GM18870 (cell line): Measurements from ENCODE around the gene EPS15.
"Not testable (repeated sequence)": the region's sequence is repeated elsewhere in the genome, so short reads cannot be mapped to it uniquely, and the experiment has no call there.

ENCODE experiments used
- ATAC-seq: cut with Tn5 transposase; IDR thresholded peaks from one replicate; pipeline ENCODE4 v1.9.1; 2021; ENCODE audit warnings: moderate library complexity; ENCODE audit not compliant: unreplicated experiment

EPS15 gene

DNA sequence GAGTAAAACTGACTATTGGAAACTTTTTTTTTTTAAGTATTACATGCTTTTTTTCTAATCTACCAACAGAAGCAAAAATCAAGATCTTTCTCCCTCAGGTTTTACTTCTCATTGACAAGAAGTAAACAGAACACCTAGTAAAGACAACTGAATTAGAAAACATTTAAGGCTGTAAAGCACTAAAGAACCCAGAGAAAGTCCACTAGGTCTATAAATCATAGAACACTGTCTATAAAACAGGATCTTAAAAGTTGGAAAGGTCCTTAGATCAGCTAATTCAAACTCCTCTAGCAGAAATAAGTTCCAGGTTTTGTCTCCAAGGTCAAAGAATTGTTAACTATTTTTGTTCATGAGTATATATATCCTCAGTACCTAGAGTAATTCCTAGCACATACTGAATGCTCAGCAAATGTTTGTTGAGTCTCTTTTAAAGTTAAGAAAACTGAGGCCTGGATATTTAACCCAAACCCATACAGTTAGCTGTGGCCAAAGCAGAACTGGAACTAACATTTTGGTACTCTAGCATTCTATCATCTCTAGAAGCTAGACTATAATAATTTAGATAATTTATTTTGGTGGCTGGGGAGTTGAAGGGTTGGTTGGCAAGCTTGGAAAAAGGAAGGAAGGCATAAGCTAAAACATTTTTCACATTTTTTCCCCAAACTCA, 3.0 kb downstream of the EPS15 start:
- no peak for ATAC-seq

DNA sequence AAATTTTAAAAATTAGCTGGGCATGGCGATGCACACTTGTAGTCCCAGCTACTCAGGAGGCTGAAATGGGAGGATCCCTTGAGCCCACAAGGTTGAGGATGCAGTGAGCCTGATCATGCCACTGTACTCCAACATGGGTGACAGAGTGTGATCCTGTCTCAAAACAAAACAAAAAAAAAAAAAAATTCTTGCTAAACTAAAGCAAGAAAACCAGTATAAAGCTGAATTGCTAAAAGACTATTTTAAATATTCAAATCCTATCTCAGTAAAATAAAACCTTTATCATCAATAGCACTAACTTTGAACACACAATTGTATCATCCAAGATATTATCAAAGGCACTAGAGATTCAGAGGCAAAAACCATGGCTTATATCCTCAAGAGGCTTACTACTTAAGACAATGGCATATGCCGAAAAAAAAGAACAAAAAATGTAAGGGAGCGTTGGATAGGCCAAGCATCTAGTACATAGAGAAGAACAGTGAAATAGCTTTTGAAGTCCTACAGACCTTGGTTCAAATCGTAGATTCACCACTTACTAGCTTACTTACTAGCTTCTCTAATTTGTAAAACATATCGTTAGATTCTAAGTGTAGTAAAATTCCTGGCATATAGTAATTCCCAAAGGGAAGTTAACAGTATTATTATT, 3.6 kb downstream of the EPS15 start:
- ATAC-seq, result no peak

DNA sequence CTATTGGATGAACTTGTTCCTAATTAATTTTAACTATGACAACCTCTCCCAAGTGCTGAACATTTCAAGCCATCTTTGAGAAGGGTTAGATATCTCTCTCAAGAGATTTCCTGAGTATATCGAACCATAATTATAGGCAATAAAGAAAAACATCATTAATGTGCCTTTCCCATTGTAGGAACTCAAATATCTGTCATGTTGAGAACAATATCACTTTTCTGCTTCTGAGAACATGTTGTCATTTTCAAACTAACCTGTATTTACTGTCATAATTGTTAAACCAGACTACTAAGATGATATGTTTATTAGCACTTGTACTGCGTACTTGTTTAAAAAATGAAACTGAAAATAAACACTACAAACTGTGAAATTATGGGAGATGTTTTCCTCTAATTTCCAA, 4.3 kb downstream of the EPS15 start:
- ATAC-seq, result no peak

DNA sequence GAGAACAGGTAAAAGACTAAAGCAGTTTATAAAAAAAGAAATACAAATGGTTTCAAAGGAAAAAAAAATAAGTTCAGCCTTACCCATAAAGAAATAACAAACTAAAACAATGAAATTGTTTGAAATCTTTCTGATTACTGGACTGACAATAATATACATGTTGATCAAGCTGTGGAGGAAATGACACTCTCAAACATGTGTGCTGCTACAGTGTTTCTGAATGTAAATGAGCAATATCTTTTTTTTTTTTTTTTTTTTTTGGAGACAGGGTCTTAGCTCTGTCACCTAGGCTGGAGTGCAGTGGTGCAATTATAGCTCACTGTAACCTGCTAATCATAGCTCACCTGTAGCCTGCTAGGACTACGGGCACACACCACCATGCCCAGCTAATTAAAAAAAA, 6.5 kb downstream of the EPS15 start:
- no peak for ATAC-seq

DNA sequence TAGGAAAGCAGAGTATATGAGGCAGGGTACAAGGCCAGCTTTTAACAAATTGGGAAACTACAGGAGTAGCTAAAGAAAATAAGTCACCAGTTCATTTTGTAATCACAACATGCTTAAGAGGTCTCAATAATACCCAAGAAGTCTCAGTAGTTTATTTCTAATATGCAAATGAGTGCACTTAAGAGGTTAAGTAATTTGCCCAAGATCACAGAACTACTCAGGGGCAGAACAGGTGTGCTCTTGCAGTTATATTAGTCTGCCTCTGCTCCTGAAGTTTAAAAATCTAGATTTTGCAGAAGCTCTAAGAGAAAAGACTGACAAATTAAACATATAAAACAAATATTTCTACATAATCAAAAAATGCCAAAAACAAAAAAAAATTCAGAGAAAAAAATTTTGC, 6.9 kb downstream of the EPS15 start:
- ATAC-seq, result no peak

DNA sequence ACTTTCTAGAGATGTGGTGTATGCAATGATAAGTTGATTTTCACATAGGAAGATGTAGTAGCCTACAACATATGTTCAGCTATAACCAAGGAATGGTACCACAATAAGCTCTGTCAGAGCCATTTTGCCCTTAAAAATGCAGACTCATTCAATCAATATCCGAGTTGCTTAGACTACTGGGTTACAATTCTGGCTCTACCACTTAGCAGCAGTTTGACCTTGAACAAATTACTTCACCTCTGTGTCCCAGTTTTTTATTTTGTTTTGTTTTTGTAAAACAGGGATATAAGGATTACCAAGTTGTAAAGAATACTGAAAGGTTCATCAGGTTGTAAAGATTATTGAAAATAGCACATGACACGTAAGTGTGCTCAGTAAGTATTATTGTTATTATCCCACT, 9.3 kb downstream of the EPS15 start:
- no peak for ATAC-seq

DNA sequence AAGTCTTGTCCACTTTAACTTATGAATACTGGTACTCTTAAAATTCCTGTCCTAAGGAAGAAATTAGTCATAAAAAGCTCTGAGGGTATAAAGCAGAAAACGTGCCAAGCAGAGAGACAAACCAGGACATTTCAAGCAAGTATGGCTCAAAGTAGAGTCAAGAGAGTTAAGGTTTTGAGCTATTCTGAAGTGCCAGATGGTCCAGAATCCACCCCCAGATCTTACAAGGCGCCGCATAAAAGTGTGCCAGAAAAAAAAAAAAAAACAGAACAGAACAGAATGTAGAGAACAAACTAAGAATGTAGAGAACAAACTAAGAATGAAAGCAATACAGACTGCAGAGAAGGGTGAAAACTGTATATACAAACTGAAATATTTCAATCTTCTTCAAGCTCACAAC, 12.5 kb downstream of the EPS15 start:
- ATAC-seq, result peak; percentile 35

DNA sequence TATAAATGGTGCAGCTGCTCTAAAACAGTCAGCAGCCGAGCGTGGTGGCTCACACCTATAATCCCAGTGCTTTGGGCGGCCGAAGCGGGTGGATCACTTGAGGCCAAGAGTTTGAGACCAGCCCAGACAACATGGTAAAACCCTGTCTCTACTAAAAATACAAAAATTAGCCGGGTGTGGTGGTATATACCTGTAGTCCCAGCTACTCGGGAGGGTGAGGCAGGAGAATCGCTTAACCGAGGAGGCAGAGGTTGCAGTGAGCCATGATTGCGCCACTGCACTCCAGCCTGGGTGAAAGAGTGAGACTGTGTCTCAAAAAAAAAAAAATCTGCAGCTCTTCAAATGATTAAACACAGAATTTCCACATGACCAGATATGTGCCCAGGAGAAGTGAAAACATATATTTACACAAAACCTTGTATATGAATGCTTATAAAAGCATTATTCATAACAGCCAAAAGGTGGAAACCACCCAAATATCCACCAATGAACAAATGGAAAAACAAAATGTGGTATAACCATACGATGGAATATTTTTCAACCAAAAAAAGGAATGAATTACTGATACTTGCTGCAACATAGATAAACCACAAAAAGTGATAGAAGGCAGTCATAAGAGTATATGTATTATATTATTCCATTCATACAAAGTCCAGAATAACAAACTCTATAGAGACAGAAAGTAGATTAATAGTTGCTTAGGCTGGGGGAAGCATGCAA, 14.1 kb downstream of the EPS15 start:
- peak; percentile 54 for ATAC-seq

DNA sequence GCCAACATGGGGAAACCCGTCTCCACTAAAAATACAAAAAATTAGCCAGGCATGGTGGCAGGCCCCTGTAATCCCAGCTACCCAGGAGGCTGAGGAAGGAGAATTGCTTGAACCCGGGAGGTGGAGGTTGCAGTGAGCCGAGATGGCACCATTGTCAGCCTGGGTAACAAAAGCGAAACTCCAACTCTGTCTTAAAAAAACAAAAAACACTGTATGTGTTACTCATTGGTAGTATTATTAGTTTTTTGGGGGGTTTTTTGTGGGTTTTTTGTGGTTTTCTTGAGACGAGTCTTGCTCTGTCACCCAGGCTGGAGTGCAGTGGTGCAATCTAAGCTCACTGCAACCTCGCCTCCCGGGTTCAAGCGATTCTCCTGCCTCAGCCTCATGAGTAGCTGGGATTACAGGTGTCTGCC, 17.8 kb downstream of the EPS15 start:
- ATAC-seq, result peak; percentile 56

DNA sequence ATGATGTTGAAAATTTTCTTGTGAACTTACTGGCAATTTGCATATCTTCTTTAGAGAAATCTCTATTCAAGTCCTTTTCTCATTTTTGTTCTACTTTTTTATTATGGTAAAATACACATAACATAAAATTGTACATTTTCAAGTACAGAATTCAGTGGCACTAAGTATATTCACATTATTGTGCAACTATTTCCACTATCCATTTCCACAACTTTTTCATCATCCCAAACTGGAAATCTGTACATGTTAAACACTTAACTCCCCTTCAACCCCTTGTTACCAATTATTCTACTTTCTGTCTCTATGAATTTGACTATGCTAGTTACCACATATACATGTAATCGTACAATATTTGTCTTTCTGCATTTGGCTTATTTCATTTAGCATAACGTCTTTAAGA, 19.4 kb downstream of the EPS15 start:
- no peak for ATAC-seq

DNA sequence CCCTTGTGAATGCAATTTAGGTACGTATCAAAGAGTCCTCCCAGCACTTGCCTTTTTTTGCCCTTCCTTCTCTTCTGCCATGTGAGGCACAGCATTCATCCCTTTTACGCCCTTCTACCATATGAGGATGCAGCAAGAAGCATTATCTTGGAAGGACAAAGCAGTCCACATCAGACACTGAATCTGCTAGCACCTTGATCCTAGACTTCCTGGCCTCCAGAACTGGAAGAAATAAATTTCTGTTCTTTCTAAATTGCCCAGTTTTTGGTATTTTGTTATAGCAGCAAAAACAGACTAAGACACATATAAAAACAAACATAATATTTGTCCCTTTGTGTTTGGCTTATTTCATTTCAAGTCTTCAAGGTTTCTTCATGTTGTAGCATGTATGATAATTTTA, 20.1 kb downstream of the EPS15 start:
- no peak for ATAC-seq

DNA sequence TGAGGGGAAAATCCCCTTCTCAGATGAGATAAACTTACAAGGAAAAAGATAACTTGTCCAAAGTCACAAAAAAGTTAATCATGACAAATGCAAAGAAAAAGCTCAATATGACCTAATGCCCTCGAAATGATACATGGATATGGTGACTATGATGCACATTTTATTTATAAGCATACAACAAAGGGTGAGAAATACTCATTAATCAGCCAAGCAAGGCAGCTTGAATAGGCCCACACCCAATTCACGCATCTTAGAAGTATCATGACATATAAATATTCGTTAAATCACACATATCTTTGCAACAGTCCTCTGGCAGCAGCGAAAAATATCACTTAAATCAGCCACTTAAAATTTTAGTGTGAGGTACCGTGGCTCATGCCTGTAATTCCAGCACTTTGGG, 21.7 kb downstream of the EPS15 start:
- ATAC-seq, result no peak

DNA sequence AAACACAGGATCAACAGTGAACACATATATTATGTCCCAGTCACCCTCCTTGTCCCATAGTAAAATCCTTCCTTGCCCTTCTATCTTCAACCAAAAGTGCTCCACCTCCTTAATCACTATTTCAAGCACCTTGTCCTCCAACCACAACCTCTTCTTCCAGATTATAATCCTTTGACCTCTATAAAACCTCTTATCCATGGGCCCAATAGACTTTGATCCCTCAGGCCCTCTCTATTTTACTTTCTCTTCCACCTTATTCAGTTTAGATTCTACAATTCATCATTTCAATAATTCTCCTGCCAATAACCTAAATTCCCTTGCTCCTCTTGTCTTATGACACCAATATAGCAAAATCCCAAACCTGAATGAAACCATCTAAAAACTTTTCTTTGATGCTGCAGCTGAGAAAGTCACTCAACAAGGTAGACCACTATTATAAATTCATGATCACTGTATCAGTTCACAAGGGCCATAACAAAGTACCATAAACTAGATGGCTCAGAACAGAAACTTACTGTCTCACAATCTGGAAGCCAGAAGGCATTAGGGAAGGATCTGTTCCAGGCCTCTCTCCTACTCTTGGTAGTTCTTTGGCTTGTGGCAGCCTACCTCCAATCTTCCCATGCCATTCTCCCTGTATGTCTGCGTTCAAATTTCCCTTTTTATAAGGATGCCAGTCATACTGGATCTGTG, 24.8 kb downstream of the EPS15 start:
- no peak for ATAC-seq

DNA sequence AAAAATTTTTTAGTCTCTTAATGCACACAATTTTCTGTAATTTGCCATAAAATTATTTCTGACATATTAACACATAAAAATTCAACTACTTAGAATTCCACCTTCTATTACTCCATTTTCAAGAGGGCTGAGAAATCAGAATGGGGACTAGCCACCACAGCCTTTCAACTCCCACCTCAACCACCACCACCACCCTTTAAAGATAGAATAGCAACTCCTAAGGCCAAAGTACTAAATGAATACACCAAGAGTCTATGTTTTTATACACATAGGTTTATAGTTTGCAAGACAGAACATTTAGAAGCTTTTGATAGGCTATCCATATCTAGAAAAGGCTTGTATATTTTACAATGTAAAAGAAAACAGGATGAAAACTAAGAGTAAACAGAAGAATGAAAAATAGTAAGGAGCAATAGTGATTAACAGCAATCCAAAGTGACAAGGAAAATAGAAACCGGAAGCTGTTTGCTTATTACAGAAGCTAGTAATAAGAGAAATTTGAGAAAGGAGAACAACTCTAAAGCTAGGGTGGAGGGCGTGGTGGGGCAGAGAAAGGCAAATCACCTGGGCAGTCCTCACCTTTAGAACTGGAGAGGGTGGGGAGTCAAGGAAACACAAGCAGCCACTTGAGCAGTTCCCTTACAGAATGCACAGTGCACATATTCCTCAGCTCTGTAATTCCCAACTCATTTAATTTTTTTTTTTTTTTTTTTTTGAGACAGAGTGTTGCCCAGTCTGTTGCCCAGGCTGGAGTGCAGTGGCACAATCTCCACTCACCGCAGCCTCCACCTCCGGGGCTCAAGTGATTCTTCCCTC, 27.7 kb downstream of the EPS15 start:
- no peak for ATAC-seq

DNA sequence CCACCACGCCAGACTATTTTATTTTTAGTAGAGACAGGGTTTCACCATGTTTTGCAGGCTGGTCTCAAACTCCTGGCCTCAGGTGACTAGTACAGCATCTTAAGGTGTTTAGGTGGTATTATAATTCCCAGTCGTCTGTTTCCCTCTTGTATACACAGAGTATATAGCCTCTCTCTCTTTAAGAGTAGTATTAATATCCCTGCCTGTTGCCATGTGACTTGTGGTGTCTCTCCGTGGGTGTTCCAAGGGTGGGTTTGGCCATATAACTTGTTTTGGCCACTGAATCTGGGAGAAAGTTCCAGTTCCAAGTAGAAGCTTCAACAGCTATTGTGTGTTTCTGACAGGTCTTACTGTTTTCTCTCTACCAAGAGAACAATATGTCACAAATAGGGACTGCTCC, 29.6 kb downstream of the EPS15 start:
- ATAC-seq, result no peak

DNA sequence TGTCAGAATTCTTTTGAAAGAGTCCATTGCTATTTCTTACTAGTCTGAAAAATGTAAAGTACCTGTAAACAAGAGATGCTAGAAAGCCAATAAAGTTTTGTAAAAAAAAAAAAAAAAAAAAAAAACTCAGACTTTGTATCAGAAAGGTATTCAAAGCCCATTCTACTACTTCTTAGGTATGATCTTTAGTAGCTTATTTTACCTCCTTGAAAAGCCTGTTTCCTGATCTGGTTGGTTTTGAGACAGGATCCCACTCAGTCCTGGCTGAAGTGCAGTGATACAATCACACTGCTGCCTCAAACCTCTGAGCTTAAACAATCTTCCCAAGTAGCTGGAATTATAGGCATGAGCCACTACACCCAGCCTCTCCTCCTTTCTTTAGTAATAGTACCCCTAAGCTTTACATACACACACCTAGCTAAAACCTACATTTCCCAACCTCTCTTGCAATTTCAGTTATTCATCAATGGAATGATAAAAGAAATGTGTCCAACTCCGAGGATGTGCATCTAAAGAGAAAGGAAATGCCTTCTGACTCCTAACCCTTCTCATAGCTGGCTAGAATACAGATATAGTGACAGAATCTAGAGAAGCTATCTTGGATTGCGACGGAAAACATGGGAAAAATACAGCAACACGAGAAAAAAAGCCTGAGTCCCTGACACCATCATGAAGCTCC, 30.6 kb downstream of the EPS15 start:
- no peak for ATAC-seq

DNA sequence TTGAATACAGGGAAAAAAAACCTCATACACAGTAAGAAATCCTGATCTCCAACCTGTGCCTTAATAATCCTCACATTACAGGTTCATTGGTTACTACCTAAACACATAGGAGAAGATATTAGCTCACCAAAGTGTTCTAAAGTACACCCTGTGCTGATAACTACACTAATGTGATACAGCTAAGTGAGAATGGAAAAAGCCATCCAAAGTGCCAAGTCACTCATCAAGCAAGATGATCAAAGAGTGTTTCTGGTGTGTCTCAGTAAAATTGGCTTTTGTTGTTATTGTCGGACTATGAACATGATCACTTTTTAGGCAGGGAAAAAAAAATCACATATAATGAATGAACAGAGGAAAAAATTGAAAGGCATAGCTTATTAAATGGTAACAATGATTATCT, 31.4 kb downstream of the EPS15 start:
- no peak for ATAC-seq

DNA sequence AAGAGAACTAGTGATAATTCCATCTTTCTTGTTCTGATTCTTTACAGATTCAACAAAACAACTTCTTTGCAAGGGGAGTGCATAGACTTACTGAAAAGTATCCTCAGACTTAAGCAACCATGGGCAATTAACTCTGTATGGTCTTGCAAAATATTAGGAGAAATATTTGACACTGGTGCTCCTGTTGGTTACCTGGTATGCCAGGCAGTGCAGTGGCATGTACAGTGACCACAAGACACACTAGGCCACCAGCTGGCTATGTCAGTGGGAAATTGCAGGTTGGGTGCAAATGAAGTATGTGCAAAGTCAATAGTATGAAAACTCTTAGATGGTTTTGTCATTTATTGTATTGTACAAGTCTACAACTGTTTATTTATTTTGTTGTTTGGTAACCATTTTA, 34.5 kb downstream of the EPS15 start:
- ATAC-seq, result no peak

DNA sequence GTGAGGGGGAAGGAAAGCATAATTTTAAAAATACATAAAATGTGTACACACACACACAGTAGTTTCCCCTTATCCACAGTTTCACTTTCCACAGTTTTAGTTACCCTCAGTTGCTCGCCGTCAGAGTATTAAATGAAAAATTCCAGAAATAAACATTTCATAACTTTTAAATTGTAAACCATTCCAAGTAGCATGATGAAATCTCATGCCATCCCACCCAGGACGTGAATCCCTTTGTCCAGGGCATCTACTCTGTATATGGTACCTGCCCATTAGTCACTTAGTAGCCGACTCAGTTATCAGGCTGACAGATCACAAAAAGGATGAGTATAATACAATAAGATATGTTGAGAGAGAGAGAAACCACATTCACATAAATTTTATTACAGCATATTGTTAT, 36.2 kb downstream of the EPS15 start:
- no peak for ATAC-seq

DNA sequence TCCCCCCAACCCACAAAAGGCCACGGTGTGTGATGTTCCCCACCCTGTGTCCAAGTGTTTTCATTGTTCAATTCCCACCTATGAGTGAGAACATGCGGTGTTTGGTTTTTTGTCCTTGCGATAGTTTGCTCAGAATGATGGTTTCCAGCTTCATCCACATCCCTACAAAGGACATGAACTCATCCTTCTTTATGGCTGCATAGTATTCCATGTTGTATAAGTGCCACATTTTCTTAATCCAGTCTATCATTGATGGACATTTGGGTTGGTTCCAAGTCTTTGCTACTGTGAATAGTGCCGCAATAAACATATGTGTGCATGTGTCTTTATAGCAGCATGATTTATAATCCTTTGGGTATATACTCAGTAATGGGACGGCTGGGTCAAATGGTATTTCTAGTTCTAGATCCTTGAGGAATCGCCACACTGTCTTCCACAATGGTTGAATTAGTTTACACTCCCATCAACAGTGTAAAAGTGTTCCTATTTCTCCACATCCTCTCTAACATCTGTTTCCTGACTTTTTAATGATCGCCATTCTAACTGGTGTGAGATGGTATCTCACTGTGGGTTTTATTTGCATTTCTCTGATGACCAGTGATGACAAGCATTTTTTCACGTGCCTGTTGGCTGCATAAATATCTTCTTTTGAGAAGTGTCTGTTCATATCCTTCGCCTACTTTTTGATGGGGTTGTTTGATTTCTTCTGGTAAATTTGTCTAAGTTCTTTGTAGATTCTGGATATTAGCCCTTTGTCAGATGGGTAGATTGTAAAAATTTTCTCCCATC, 44.0 kb downstream of the EPS15 start:
- ATAC-seq, result not testable (repeated sequence)
